RWPE2 (cell line): ENCODE results near the gene BICDL1.
"Not testable (repeated sequence)": the region's sequence is repeated elsewhere in the genome, so short reads cannot be mapped to it uniquely, and the experiment has no call there.

Source experiments
- ATAC-seq: fragments of 200-7000 bp; cut with Tn5 transposase; 3 replicates; pipeline ENCODE4 v1.9.1; 2021; ENCODE audit warnings: low read depth
- DNase-seq: peaks from one replicate; pipeline ENCODE4 v3.0.0-alpha.2; 2020; ENCODE audit warnings: low spot score
- H3K27ac ChIP-seq: fragments of 450-650 bp; 2 replicates; pipeline ENCODE4 v1.5.1; 2017; ENCODE audit warnings: mild to moderate bottlenecking; ENCODE audit not compliant: poor library complexity, severe bottlenecking
- H3K27me3 ChIP-seq: fragments of 250-450 bp; sonication (Bioruptor Pico); 2 replicates; pipeline ENCODE4 v1.5.1; 2021; ENCODE audit warnings: mild to moderate bottlenecking, moderate library complexity; ENCODE audit not compliant: insufficient read depth, poor library complexity, severe bottlenecking
- H3K36me3 ChIP-seq: fragments of 250-450 bp; sonication (Bioruptor Pico); 2 replicates; pipeline ENCODE4 v1.5.1; 2020; ENCODE audit warnings: low read depth, mild to moderate bottlenecking, moderate library complexity
- H3K4me1 ChIP-seq: fragments of 250-450 bp; sonication (Bioruptor Pico); 2 replicates; pipeline ENCODE4 v1.5.1; 2021; ENCODE audit warnings: mild to moderate bottlenecking, moderate library complexity; ENCODE audit not compliant: insufficient read depth, poor library complexity, severe bottlenecking
- H3K4me3 ChIP-seq: fragments of 250-450 bp; sonication (Bioruptor Pico); 2 replicates; pipeline ENCODE4 v1.5.1; 2021; ENCODE audit warnings: mild to moderate bottlenecking, moderate library complexity; ENCODE audit not compliant: severe bottlenecking
- H3K9me3 ChIP-seq: fragments of 250-450 bp; sonication (Bioruptor Pico); 2 replicates; pipeline ENCODE4 v1.5.1; 2021; ENCODE audit warnings: mild to moderate bottlenecking, moderate library complexity; ENCODE audit not compliant: severe bottlenecking
- TF ChIP-seq, protein P1 (sequence below): fragments of 450-650 bp; IDR thresholded peaks from one replicate; pipeline ENCODE4 v1.5.1; 2017; ENCODE audit warnings: mild to moderate bottlenecking, moderate library complexity; ENCODE audit not compliant: poor library complexity, severe bottlenecking

Gene BICDL1

DNA sequence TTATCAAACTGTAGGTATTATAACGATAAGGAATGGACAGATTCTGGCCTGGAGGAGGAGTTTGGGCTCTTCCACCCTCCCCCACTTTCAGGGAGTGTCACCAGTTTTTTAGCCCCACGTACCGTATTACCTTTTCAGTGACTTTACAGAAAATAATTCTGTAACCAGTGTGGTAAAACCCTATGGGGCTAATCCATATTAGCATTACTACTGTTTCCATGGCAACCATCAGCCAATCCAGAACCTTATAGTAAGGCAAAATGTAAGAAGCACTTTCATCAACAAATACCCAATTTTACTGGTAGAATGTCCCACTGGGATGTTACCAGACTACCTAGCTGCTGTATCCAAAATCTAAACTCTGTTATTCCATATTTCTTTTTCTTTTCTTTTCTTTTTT, 50.7 kb downstream of the BICDL1 start:
- H3K36me3 ChIP-seq = no peaks in the 10 kb centered on the region
- TF ChIP-seq, protein P1, sequence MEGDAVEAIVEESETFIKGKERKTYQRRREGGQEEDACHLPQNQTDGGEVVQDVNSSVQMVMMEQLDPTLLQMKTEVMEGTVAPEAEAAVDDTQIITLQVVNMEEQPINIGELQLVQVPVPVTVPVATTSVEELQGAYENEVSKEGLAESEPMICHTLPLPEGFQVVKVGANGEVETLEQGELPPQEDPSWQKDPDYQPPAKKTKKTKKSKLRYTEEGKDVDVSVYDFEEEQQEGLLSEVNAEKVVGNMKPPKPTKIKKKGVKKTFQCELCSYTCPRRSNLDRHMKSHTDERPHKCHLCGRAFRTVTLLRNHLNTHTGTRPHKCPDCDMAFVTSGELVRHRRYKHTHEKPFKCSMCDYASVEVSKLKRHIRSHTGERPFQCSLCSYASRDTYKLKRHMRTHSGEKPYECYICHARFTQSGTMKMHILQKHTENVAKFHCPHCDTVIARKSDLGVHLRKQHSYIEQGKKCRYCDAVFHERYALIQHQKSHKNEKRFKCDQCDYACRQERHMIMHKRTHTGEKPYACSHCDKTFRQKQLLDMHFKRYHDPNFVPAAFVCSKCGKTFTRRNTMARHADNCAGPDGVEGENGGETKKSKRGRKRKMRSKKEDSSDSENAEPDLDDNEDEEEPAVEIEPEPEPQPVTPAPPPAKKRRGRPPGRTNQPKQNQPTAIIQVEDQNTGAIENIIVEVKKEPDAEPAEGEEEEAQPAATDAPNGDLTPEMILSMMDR = no peak
- no peak for ATAC-seq
- peaks cover 25% of the 10 kb centered on the region for H3K4me1 ChIP-seq
- H3K4me3 ChIP-seq = no peak overlapping the region
- no peak overlapping the region for H3K27ac ChIP-seq
- no peaks in the 10 kb centered on the region for H3K9me3 ChIP-seq
- DNase-seq = no peak
- H3K27me3 ChIP-seq = no peaks in the 10 kb centered on the region

DNA sequence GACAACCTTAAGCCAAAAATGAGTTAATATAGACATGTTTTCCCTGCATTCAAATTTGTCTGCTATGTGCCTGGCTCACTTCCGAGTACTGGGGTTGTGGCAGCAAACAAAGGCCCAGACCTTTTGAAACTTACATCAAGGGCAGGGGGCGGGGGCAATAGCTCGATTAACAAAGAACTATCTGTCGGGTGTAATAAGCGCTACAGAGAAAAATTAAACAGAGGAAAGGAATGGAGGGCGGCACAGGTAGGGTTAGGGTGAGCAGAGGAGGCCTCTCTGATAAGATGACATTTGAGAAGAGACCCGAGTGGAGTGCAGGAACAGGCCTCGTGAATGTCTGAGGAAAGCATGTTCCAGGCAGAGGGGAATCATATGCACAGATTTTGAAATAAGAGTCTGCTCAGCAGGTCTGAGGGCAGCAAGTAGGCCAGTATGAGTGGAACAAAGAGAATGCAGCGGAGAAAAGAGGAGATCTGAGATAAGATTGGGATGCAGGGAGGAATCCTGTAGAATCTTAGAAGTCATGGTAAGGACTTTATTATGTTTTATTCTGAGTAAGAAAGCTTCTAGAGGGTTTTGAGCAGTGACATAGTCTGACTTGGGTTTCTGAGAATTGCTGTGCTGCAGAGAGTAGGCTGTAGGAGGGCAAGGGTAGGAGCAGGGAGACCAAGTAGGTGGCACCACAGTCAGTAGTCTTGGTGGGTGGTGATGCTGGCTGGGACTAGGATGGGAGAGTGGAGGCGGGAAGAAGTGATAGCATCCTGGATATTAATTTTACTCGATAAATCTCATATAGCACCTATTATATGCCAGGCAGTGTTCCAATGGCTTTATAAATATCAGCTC, 52.6 kb downstream of the BICDL1 start:
- Histone ChIP-seq H3K9me3 (no peaks in the 10 kb centered on the region), H3K27ac (peak overlapping the region; percentile 67), H3K4me1 (peaks cover 25% of the 10 kb centered on the region), H3K4me3 (no peak overlapping the region), H3K27me3 (no peaks in the 10 kb centered on the region), H3K36me3 (no peaks in the 10 kb centered on the region)
- ATAC-seq = peak; percentile 9; the same call in 1 of the 3 replicates
- TF ChIP-seq, protein P1 = no peak
- no peak for DNase-seq

DNA sequence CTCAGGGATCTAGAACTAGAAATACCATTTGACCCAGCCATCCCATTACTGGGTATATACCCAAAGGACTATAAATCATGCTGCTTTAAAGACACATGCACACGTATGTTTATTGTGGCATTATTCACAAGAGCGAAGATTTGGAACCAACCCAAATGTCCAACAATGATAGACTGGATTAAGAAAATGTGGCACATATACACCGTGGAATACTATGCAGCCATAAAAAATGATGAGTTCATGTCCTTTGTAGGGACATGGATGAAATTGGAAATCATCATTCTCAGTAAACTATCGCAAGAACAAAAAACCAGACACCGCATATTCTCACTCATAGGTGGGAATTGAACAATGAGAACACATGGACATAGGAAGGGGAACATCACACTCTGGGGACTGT, 56.3 kb downstream of the BICDL1 start:
- ATAC-seq, H3K27me3 ChIP-seq, DNase-seq, H3K36me3 ChIP-seq, H3K4me3 ChIP-seq, H3K9me3 ChIP-seq, H3K27ac ChIP-seq: not testable (repeated sequence)
- peaks cover 36% of the 10 kb centered on the region for H3K4me1 ChIP-seq

DNA sequence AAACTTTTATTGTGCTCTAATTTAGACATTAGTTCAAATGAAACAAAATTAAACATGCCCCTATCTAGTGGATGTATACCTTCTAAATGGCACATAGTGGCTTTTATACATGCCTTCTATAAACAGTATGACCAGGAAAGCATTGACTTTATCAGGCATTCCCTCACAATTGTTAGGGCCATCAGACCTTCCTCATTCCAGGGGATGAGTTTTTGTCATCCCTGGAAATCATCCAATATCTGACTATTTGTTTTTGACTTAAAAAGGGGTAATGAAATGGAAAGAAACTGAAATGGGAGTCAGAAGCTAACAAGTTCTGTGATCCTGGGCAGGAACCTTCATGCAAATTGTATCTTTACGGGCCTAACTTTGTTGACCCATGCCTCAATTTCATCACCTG, 58.0 kb downstream of the BICDL1 start:
- TF ChIP-seq, protein P1 = no peak
- Histone ChIP-seq H3K4me1 (peaks cover 26% of the 10 kb centered on the region), H3K36me3 (no peaks in the 10 kb centered on the region), H3K27ac (no peak overlapping the region), H3K27me3 (no peaks in the 10 kb centered on the region), H3K9me3 (no peaks in the 10 kb centered on the region), H3K4me3 (no peak overlapping the region)
- ATAC-seq (no peak), DNase-seq (no peak)

DNA sequence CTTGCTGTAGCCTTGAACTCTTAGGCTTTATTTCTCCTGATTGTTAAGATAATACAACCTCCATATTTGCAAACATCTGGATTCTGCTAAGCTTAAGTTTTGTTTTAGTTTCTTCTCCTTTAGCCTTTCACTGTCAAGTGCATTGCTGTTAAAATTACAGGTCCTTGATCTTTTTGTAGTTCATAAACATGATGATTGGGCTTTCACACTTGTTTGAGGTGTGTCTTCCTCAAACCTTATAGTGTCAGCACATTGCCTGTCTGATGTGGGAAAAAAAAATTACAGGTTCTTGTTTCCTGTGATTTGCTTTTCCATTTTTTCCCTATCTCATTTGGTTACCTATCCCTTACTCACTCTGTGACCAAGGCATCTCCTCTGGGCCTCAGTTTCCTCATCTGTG, 59.2 kb downstream of the BICDL1 start:
- DNase-seq (no peak), ATAC-seq (no peak)
- H3K9me3 ChIP-seq = no peaks in the 10 kb centered on the region
- TF ChIP-seq, protein P1 = no peak
- no peaks in the 10 kb centered on the region for H3K36me3 ChIP-seq
- H3K4me3 ChIP-seq = no peak overlapping the region
- no peaks in the 10 kb centered on the region for H3K27me3 ChIP-seq
- H3K4me1 ChIP-seq = peaks cover 14% of the 10 kb centered on the region
- no peak overlapping the region for H3K27ac ChIP-seq
